B cell (primary cell): ENCODE measurements around the gene SLC24A3. TPM values are rescaled to one million over a fixed set of nuclear protein-coding genes. Genes with fewer than 3 reads are reported as not detected.

ENCODE experiments used
- ATAC-seq: fragments of 200-7000 bp; cut with Tn5 transposase; one replicate; pipeline ENCODE4 v1.10.0; 2021; ENCODE audit warnings: low read depth, mild to moderate bottlenecking, moderate number of reproducible peaks, moderate library complexity
- CTCF ChIA-PET: fragments of 350-600 bp; sonication (Branson Sonifier 250); formaldehyde crosslinking; loops from one replicate; lab custom pipeline; 2021; ENCODE audit warnings: antibody characterized with exemption, inconsistent platforms; lab: Charles Lee
- POLR2A ChIA-PET: fragments of 350-600 bp; sonication (Branson Sonifier 250); formaldehyde crosslinking; loops from one replicate; lab custom pipeline; 2021; ENCODE audit warnings: antibody characterized with exemption; lab: Charles Lee
- DNase-seq: peaks from one replicate; pipeline ENCODE4 v3.0.0; 2013
- H2AFZ ChIP-seq: 2 replicates; pipeline ENCODE4 v1.6.1; 2012; ENCODE audit warnings: mild to moderate bottlenecking, low read depth, low read length; ENCODE audit not compliant: insufficient read depth, poor library complexity, severe bottlenecking
- H3K27ac ChIP-seq, 2 donors: 1 replicate in 1 of 2; 2 replicates in 1 of 2; pipeline ENCODE4 v1.5.1; 2012 to 2013; ENCODE audit warnings: low read length in 2 of 2, mild to moderate bottlenecking in 2 of 2, moderate library complexity in 1 of 2
- H3K27me3 ChIP-seq, 4 experiments: fragments of 200-600 bp in 1 of 4; sonication (generic) in 1 of 4; replicated peaks in 1 of 4; 1 replicate in 2 of 4; 2 replicates in 2 of 4; pipeline versions ENCODE4 v1.6.1 to v1.7.0; 2013 to 2016; ENCODE audit warnings: low read length in 3 of 4, mild to moderate bottlenecking in 2 of 4, mixed read lengths in 1 of 4, moderate library complexity in 1 of 4; ENCODE audit not compliant: insufficient read depth in 4 of 4, control insufficient read depth in 3 of 4; ENCODE audit errors: control extremely low read depth in 1 of 4
- H3K36me3 ChIP-seq, 2 experiments: replicated peaks in 1 of 2; 1 replicate in 1 of 2; 2 replicates in 1 of 2; pipeline versions ENCODE4 v1.6.1 to v1.7.1; 2013; ENCODE audit warnings: low read length in 1 of 2; ENCODE audit not compliant: insufficient read depth in 2 of 2, control insufficient read depth in 1 of 2; ENCODE audit errors: control extremely low read depth in 1 of 2, extremely low read depth in 1 of 2
- H3K4me1 ChIP-seq, 2 donors: fragments of 200-600 bp in 1 of 2; sonication (generic) in 1 of 2; 1 replicate in 1 of 2; 2 replicates in 1 of 2; pipeline versions ENCODE4 v1.5.1 to v1.6.1; 2013 to 2017; ENCODE audit warnings: low read length in 2 of 2; ENCODE audit not compliant: control insufficient read depth in 2 of 2, insufficient read depth in 2 of 2
- H3K4me2 ChIP-seq: replicated peaks from 2 replicates; pipeline ENCODE3; 2012; ENCODE audit warnings: mild to moderate bottlenecking, low read depth, low read length; ENCODE audit not compliant: poor library complexity, severe bottlenecking
- H3K4me3 ChIP-seq, 5 experiments: fragments of 200-600 bp in 1 of 5; sonication (generic) in 1 of 5; 1 replicate in 3 of 5; 2 replicates in 2 of 5; pipeline versions ENCODE4 v1.5.1 to v1.7.0; 2011 to 2016; ENCODE audit warnings: low read length in 4 of 5, mild to moderate bottlenecking in 4 of 5, low read depth in 2 of 5, control low read depth in 1 of 5, moderate library complexity in 1 of 5; ENCODE audit not compliant: insufficient read depth in 1 of 5; ENCODE audit errors: control extremely low read depth in 1 of 5, extremely low read depth in 1 of 5
- H3K79me2 ChIP-seq: fragments of 200-600 bp; sonication (generic); one replicate; pipeline ENCODE4 v1.6.0; 2016; ENCODE audit warnings: low read length; ENCODE audit not compliant: control insufficient read depth, insufficient read depth
- H3K9ac ChIP-seq: fragments of 200-600 bp; sonication (generic); 2 replicates; pipeline ENCODE4 v1.6.1; 2017; ENCODE audit warnings: mild to moderate bottlenecking, low read length, moderate library complexity
- H3K9me3 ChIP-seq, 3 donors: one replicate each; pipeline versions ENCODE4 v1.6.1 to v1.7.1; 2013; ENCODE audit warnings: low read length in 2 of 3; ENCODE audit not compliant: control insufficient read depth in 2 of 3, insufficient read depth in 1 of 3; ENCODE audit errors: control extremely low read depth in 1 of 3
- H4K20me1 ChIP-seq: 2 replicates; pipeline ENCODE4 v1.6.0; 2012; ENCODE audit warnings: mild to moderate bottlenecking, low read length; ENCODE audit not compliant: insufficient read depth, control insufficient read depth, poor library complexity, severe bottlenecking
- H3K27ac Mint-ChIP-seq: one replicate; pipeline ENCODE4 v1.8.0; 2021; ENCODE audit warnings: mixed read lengths
- H3K27me3 Mint-ChIP-seq: one replicate; pipeline ENCODE4 v1.8.0; 2021; ENCODE audit warnings: mixed read lengths
- H3K4me1 Mint-ChIP-seq: one replicate; pipeline ENCODE4 v1.8.0; 2021; ENCODE audit warnings: mixed read lengths
- H3K4me3 Mint-ChIP-seq: one replicate; pipeline ENCODE4 v1.8.0; 2021; ENCODE audit warnings: mixed read lengths
- H3K9me3 Mint-ChIP-seq: one replicate; pipeline ENCODE4 v1.8.0; 2022; ENCODE audit warnings: mixed read lengths; ENCODE audit not compliant: insufficient read depth
- CTCF ChIP-seq: fragments of 200-600 bp; IDR thresholded peaks from one replicate; pipeline ENCODE4 v1.8.0; 2022; ENCODE audit warnings: antibody characterized with exemption, mild to moderate bottlenecking
- EZH2 ChIP-seq: IDR thresholded peaks from 2 replicates; pipeline ENCODE4 v1.6.1; 2012; ENCODE audit warnings: borderline replicate concordance, low read depth, mild to moderate bottlenecking, moderate library complexity, low read length; ENCODE audit not compliant: insufficient read depth, poor library complexity, severe bottlenecking
- WGBS: methylation state at CpG from one replicate; pipeline ENCODE4 v1.1.5; 2013; ENCODE audit warnings: missing lambda C conversion rate; ENCODE audit not compliant: insufficient coverage; 5-methylcytosine and 5-hydroxymethylcytosine counted together
- intact Hi-C: fragments of 100-400 bp; cut with micrococcal nuclease; formaldehyde crosslinking; loops from one replicate; pipeline ENCODE4 v1.10.0; 2022
- polyA plus RNA-seq: library from polyadenylated mRNA; depleted of rRNA; stranded (reverse); fragments of >200 nt; gene quantifications from 2 replicates; pipeline ENCODE4 v1.2.3, GENCODE V29; 2012
- total RNA-seq, 2 donors: library from RNA; stranded (reverse); fragments of 120-200 nt in 1 of 2; gene quantifications; 1 replicate in 1 of 2; 2 replicates in 1 of 2; pipeline versions ENCODE4 v1.2.3 to v1.2.4, GENCODE V29; 2013 to 2022

Gene SLC24A3
- total and polyA plus RNA-seq, 2 donors (not counting 1 experiment from before 2014, with no cell fraction given) = not detected

DNA sequence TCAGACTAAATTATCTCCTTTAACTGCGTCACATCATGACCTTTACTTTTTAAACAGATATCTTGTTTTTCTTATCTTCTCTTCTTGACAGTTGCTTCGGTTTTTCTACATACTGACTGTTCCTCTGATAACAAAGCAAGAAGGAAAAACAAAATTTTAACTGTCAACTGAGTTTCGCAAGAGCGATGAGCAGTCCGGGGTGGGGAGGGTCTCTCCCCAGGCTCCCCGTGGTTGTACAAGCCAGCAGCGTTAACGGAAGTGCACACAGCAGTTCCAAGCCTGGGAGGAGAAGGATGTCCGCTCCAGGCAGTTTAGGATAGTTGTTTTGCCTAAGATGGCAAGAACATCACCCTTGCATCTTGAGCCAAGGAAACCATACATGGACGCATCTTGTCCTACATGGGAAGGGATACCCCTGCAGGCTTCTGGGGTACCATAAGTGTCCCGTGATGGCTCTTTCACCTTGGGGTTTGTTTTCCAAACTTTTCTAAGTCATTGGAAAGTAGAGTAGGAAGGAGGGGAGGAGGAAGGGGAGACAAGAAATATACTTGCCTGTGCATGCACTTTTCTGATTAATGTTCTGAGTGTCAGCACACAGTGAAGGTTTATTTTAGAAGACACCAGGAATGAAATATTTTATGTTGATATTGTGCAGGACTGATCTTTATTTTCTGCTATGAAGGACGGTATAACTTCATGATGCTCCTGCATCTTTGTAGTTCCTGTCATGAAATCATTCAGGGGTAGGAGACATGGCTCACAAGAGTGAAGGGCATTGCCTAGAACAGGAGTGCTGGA is 20.8 kb downstream of the SLC24A3 start:
- WGBS = 93% methylated on average over 10 of the region's 12 CpGs

More for the DNA sequence above, 20.8 kb downstream of the SLC24A3 start:
- ATAC-seq = no peak
- no peak overlapping the region for H2AFZ ChIP-seq
- no peaks in the 10 kb centered on the region for H4K20me1 ChIP-seq
- no peak for DNase-seq
- H3K79me2 ChIP-seq = no peaks in the 10 kb centered on the region
- H3K36me3 ChIP-seq = no peaks in the 10 kb centered on the region
- Mint-ChIP-seq H3K4me3 (no peak overlapping the region), H3K27me3 (peaks cover 29% of the 10 kb centered on the region), H3K4me1 (no peaks in the 10 kb centered on the region), H3K9me3 (no peaks in the 10 kb centered on the region), H3K27ac (no peak overlapping the region)
- H3K9ac ChIP-seq = no peak overlapping the region
- H3K9me3 ChIP-seq = no peaks in the 10 kb centered on the region
- intact Hi-C loops = no loop called here
- ChIA-PET CTCF (no interaction called here), POLR2A (no interaction called here)
- no peaks in the 10 kb centered on the region for H3K27me3 ChIP-seq
- no peak overlapping the region for H3K4me2 ChIP-seq
- H3K4me1 ChIP-seq = no peaks in the 10 kb centered on the region
- TF ChIP-seq CTCF (no peak), EZH2 (no peak)
- no peak overlapping the region for H3K4me3 ChIP-seq
- no peak overlapping the region for H3K27ac ChIP-seq
